SH-SY5Y (cell line): ENCODE measurements around the gene ANKRD60.

Experiments used
- GATA2 ChIP-seq: IDR thresholded peaks from 2 replicates; pipeline ENCODE4 v1.6.1; 2011; ENCODE audit warnings: mild to moderate bottlenecking, low read depth, low read length
- GATA3 ChIP-seq: IDR thresholded peaks from 2 replicates; pipeline ENCODE4 v1.6.1; 2011; ENCODE audit warnings: low read depth, mild to moderate bottlenecking, low read length, moderate library complexity

ANKRD60 gene

GRCh38 chr20:58228484-58229197 lies at the start of gene ANKRD60:
Gene ANKRD60 (minus strand): TSS chr20:58228653. CDS start chr20:58228653, 0 bp downstream.
- peak; percentile 48 for TF ChIP-seq GATA2
- TF ChIP-seq GATA3, result no peak

DNA sequence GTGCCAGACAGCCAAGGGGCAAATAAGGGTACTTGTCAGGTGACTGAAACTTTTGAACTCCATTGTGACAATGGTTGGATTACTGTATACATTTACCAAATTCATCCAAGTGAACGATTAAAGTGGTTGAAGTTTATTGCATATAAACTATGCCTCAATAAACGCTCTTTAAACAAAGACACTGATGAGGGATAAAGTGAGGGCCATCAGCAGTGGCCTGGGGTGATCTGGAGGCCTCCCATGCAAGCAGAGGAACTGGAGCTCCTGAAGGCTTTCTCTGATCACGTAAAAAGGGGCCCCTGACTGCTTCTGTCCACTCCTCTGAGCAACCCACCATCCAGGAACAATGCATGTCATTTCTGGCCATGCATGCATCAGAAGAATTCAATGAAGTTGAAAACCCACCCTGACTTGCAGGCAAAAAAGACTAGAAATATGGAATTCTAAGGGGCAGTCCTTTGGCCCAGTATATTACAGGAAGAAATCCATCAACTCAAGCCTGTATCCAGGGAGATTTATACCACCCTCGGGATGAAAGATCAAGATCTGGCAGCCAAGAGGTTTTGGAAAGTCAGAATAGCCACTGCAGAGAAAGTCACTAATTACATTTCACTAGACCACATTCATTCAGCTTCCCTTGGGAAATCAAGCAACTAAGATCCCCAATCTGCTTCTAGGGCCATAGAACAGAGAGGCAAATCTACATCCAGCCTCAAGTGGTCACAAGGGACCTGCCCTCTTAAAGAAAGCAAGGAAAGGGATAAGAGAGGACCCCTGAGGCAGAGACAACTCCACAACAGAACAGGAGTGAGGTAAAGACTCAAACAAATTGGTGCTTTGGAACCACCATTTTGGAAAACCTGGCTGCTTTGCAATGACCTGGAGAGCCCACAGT lies 49.4 kb upstream of the ANKRD60 start:
- no peak for TF ChIP-seq GATA2
- TF ChIP-seq GATA3, result no peak

DNA sequence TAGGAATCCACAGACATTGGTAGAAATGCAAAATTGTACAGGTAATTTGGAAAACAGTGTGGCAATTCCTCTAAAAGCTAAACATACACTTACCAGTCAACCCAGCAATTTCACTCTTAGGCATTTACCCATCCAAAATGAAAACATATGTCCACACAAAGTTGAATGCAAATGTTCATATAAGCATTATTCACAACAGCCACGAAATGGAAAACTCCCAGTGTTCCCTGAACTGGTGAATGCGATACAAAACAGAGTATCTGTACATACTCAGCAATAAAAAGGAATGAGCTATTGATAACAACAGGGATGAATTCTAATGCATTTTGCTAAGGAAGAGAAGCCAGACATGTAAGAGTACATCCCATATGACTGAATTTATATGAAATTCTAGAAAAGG lies 48.7 kb upstream of the ANKRD60 start:
- no peak for TF ChIP-seq GATA3
- no peak for TF ChIP-seq GATA2

DNA sequence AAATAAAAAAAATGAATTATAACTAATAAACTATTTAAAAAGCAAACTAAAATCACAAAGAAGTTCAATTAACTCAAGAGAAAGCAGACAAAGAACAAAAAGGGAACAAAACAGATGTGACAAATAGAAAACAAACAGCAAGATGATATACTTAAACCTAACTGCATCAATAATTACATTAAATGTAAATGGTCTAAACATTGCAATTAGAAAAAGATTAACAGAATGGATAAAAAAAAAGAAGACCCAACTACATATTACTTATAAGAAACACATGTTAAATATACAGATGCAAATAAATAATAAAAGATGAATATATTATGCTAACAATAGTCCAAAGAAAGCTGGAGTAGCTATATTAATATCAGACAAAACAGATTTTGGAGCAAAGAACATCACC lies 45.9 kb upstream of the ANKRD60 start:
- TF ChIP-seq GATA2, result no peak
- no peak for TF ChIP-seq GATA3

GRCh38 chr20:58271606-58272351 lies 43.3 kb upstream of the ANKRD60 start:
- TF ChIP-seq GATA2, result no peak; the same call in 1 of the 2 replicates
- no peak for TF ChIP-seq GATA3

DNA sequence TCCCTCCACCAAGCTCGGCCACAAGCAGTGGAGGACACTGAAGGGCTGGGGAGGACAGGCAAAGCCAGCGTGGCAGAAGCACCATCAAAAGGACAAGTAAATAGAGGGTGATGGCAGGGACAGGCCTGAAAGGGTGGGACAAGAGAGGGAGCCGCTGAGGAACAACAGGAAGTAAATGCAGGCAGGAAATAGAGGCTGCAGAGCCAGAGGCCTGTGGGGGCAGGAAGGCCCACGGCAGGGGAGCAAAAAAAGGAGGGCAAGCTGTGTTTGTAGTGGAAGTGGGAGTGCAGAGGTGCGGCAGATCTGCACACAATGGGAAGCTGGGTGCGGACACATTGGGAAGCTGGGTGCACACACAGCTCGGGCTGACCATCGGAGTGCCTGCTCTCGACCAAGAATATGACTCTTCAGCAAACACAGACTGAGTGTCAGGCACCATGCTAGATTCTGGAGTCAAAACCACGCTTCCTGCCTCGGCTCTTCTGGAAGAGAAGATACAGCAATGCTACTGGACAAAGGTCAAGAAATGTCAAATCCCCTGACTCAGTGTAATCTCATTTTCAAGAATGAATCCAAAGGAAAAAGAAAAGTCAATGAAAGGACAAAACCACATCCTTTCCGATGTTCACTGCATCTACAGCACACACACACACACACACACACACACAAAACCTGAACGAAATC lies 40.6 kb upstream of the ANKRD60 start:
- no peak for TF ChIP-seq GATA2
- TF ChIP-seq GATA3, result no peak

DNA sequence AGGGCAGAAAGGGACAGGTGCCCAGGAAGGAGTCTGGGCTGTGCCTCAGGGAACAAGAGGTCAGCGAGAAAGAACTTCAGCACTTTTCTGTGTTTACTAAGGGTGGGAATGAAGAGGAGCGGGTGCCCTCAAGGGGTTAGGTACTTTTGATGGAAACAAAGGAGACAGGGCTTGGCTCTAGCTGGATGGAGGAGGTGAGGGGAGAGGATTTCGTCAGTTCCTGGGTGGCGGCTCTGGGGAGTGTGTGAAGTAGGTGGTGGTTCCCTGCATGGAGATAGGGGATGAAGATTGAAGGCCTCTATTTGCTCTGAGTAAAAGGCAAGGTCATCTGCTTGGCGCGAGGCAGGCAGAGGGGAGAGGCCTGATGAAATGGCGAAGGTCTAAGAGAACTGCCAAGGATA lies 40.0 kb upstream of the ANKRD60 start:
- TF ChIP-seq GATA2 (no peak), GATA3 (no peak)

GRCh38 chr20:58267389-58268215 lies 39.1 kb upstream of the ANKRD60 start:
- TF ChIP-seq GATA3 (no peak), GATA2 (no peak)

- no peak for TF ChIP-seq GATA2
- TF ChIP-seq GATA3, result no peak
Observed at GRCh38 chr20:58264271-58264670, 35.8 kb upstream of the ANKRD60 start.

DNA sequence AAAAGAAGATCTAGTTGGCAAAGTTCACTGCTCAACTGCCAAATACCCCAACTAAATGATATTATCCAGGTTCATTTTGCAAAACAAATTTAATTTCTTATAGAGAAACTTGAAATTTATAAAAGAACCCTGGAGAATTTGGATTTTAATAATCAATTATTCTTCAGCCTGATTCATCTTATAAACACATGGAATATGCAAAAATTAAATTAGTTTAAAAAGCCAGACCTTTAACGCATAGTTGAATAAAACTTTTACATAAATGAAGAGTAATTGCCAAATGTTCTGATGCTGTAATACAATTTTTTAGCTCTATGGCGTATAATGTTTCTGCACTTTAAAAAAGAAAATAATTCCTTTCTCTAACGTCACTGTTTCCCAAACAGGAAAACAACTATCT lies 33.2 kb upstream of the ANKRD60 start:
- TF ChIP-seq GATA3 (no peak), GATA2 (no peak)

- TF ChIP-seq GATA2, result peak; percentile 52; the same call in 1 of the 2 replicates
- TF ChIP-seq GATA3, result peak; percentile 39; the same call in 1 of the 2 replicates
Observed at GRCh38 chr20:58260006-58260405, 31.6 kb upstream of the ANKRD60 start.

- TF ChIP-seq GATA3 (no peak), GATA2 (no peak)
Observed at GRCh38 chr20:58256842-58257241, 28.4 kb upstream of the ANKRD60 start.

DNA sequence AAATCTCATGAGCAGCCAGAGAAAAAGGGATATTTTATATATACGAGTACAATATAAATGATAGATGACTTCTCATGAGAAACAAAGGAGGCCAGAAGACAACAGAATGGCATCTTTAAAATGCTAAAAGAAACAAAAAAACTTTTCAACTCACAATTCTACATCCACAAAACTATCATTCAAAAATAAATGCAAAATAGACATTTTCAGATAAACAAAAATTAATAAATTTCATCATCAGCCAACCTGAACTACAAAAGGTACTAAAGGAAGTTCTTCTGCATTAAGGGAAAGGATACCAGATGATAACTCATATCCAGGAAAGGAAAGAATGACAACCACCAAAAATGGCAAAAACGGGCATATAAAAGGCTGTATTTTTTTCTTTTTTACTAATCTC lies 27.9 kb upstream of the ANKRD60 start:
- TF ChIP-seq GATA2 (no peak), GATA3 (no peak)

- TF ChIP-seq GATA2 (no peak), GATA3 (no peak)
Observed at GRCh38 chr20:58254890-58255289, 26.4 kb upstream of the ANKRD60 start.
